Kidney (tissue), 14 donors: ENCODE measurements around the gene ATG3. TPM values are rescaled to one million over a fixed set of nuclear protein-coding genes. Genes with fewer than 3 reads are reported as not detected.

Experiments used
- DNase-seq, 5 donors: peaks; one replicate each; pipeline ENCODE4 v3.0.0-alpha.2; 2013 to 2020
- FAIRE-seq: peaks from 2 replicates; lab custom pipeline; 2012; peaks lifted over from hg19 to GRCh38; lab: Jason Lieb, UNC
- H3K27ac ChIP-seq, 2 donors: one replicate each; pipeline ENCODE4 v1.7.0; 2013; ENCODE audit warnings: low read depth in 2 of 2, low read length in 2 of 2, inconsistent platforms in 1 of 2
- H3K27me3 ChIP-seq: one replicate; pipeline ENCODE4 v1.7.1; 2013; ENCODE audit warnings: low read length, inconsistent platforms; ENCODE audit not compliant: control insufficient read depth, insufficient read depth
- H3K36me3 ChIP-seq, 3 donors: one replicate each; pipeline versions ENCODE4 v1.7.0 to v1.7.1; 2013; ENCODE audit warnings: low read length in 3 of 3, control low read depth in 1 of 3, inconsistent platforms in 1 of 3; ENCODE audit not compliant: insufficient read depth in 3 of 3, control insufficient read depth in 2 of 3
- H3K4me1 ChIP-seq, 3 donors: one replicate each; pipeline versions ENCODE4 v1.7.0 to v1.7.1; 2013; ENCODE audit warnings: low read length in 3 of 3, inconsistent platforms in 1 of 3, low read depth in 1 of 3; ENCODE audit not compliant: control insufficient read depth in 2 of 3, insufficient read depth in 2 of 3
- H3K4me3 ChIP-seq, 3 donors: one replicate each; pipeline versions ENCODE4 v1.7.0 to v1.8.1; 2013; ENCODE audit warnings: low read length in 3 of 3, control low read depth in 1 of 3, inconsistent platforms in 1 of 3
- H3K9ac ChIP-seq, 3 donors: one replicate each; pipeline versions ENCODE4 v1.7.0 to v1.7.1; 2013; ENCODE audit warnings: low read length in 3 of 3, control low read depth in 1 of 3, inconsistent platforms in 1 of 3
- H3K9me3 ChIP-seq, 3 donors: one replicate each; pipeline versions ENCODE4 v1.7.0 to v1.7.1; 2013; ENCODE audit warnings: low read length in 3 of 3, control low read depth in 1 of 3, inconsistent platforms in 1 of 3; ENCODE audit not compliant: control insufficient read depth in 2 of 3, insufficient read depth in 1 of 3
- intact Hi-C: fragments of 100-400 bp; cut with DNase I; formaldehyde crosslinking; loops from one replicate; pipeline ENCODE4 v1.11.1; 2022
- polyA plus RNA-seq: library from polyadenylated mRNA; stranded (reverse); fragments of 350-450 nt; fragmentation: Illumina TruSeq; extraction: RNeasy Lipid Tissue Mini Kit (QIAGEN cat#74804); gene quantifications from one replicate; pipeline ENCODE4 v1.2.3, GENCODE V29; 2014; ENCODE audit warnings: low read depth, low replicate concordance; ENCODE audit not compliant: insufficient read depth
- total RNA-seq: library from RNA; stranded (reverse); fragmentation: NEBNext Ultra II Directional; extraction: Animal tissue kit (Norgen Biotek cat#: 25700); gene quantifications from one replicate; pipeline ENCODE4 v1.2.1, GENCODE V29; 2021
- TF ChIP-seq, protein P1 (sequence below): IDR thresholded peaks from 3 replicates; pipeline ENCODE4 v1.5.1; 2012; ENCODE audit warnings: mild to moderate bottlenecking, moderate library complexity, borderline replicate concordance; ENCODE audit not compliant: insufficient read depth; ENCODE audit errors: extremely low read depth
- donor health status: control.
- donor health status: control.
- donor health status: control.
- donor health status: control.
- donor health status: control.
- donor health status: DM: yes; HTN: yes; CAD: no.
- donor health status: Normal renal cell carcinoma (clear cell type).

The ATG3 gene
- total and polyA plus RNA-seq, 2 donors from 2014 or later: 57.0 to 62.7 TPM

GRCh38 chr3:112492124-112492523 is 69.6 kb downstream of the ATG3 start:
- TF ChIP-seq, protein P1, sequence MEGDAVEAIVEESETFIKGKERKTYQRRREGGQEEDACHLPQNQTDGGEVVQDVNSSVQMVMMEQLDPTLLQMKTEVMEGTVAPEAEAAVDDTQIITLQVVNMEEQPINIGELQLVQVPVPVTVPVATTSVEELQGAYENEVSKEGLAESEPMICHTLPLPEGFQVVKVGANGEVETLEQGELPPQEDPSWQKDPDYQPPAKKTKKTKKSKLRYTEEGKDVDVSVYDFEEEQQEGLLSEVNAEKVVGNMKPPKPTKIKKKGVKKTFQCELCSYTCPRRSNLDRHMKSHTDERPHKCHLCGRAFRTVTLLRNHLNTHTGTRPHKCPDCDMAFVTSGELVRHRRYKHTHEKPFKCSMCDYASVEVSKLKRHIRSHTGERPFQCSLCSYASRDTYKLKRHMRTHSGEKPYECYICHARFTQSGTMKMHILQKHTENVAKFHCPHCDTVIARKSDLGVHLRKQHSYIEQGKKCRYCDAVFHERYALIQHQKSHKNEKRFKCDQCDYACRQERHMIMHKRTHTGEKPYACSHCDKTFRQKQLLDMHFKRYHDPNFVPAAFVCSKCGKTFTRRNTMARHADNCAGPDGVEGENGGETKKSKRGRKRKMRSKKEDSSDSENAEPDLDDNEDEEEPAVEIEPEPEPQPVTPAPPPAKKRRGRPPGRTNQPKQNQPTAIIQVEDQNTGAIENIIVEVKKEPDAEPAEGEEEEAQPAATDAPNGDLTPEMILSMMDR: no peak
- no peak for FAIRE-seq
- no peaks in the 10 kb centered on the region for H3K36me3 ChIP-seq
- intact Hi-C loops: no loop called here
- H3K4me1 ChIP-seq: no peaks in the 10 kb centered on the region
- no peak overlapping the region for H3K4me3 ChIP-seq
- DNase-seq: no peak
- no peak overlapping the region for H3K27ac ChIP-seq
- no peaks in the 10 kb centered on the region for H3K9me3 ChIP-seq
- no peak overlapping the region for H3K9ac ChIP-seq
- no peaks in the 10 kb centered on the region for H3K27me3 ChIP-seq

DNA sequence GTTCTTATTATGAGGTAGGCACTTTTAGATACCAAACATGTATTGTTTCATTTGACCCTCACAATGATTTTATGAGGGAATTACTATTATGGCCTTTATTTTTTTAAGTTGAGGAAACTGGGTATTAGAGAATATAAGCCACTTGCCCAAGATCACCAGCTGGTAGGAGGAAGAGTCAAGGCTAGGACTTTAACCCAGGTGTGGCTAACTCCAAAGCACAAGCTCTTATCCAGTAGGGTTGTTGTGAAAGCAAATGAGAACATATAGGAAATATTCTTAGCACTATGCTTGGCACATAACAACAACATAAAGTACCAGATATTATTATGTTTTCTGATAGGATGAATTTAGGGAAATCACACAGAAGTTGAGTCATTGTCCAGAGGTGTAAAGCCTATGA is 70.4 kb downstream of the ATG3 start:
- TF ChIP-seq, protein P1: no peak
- Histone ChIP-seq H3K27me3 (no peaks in the 10 kb centered on the region), H3K9me3 (no peaks in the 10 kb centered on the region), H3K4me1 (no peaks in the 10 kb centered on the region), H3K36me3 (no peaks in the 10 kb centered on the region), H3K4me3 (no peak overlapping the region), H3K9ac (no peak overlapping the region), H3K27ac (no peak overlapping the region)
- DNase-seq: no peak
- FAIRE-seq: no peak
- intact Hi-C loops: no loop called here

- Histone ChIP-seq H3K9ac (no peak overlapping the region), H3K9me3 (no peaks in the 10 kb centered on the region), H3K4me1 (no peaks in the 10 kb centered on the region), H3K36me3 (no peaks in the 10 kb centered on the region), H3K27ac (no peak overlapping the region), H3K27me3 (no peaks in the 10 kb centered on the region), H3K4me3 (no peak overlapping the region)
- no peak for DNase-seq
- FAIRE-seq: no peak
- TF ChIP-seq, protein P1: no peak
- intact Hi-C loops: no loop called here
These were observed 71.9 kb downstream of the ATG3 start for GRCh38 chr3:112489674-112490479.
